CD14-positive monocyte (primary cell): ENCODE data around the gene STIM1. TPM values are rescaled to one million over a fixed set of nuclear protein-coding genes. Genes with fewer than 3 reads are reported as not detected.

Experiments used
- DNase-seq, 3 donors: peaks; one replicate each; pipeline ENCODE4 v3.0.0-alpha.2; 2011 to 2022
- H2AFZ ChIP-seq: 2 replicates; pipeline ENCODE4 v1.6.0; 2012; ENCODE audit warnings: mild to moderate bottlenecking, low read depth, low read length, inconsistent platforms; ENCODE audit not compliant: insufficient read depth, poor library complexity, severe bottlenecking
- H3K27ac ChIP-seq, 2 donors: 1 replicate in 1 of 2; 2 replicates in 1 of 2; pipeline ENCODE4 v1.5.1; 2012 to 2013; ENCODE audit warnings: low read length in 2 of 2, control low read depth in 1 of 2, inconsistent platforms in 1 of 2, low read depth in 1 of 2, mild to moderate bottlenecking in 1 of 2
- H3K27me3 ChIP-seq, 2 donors: one replicate each; pipeline versions ENCODE4 v1.6.0 to v1.6.1; 2011 to 2013; ENCODE audit warnings: low read length in 2 of 2; ENCODE audit not compliant: control insufficient read depth in 2 of 2, insufficient read depth in 2 of 2
- H3K36me3 ChIP-seq, 2 donors: replicated peaks in 1 of 2; 1 replicate in 1 of 2; 2 replicates in 1 of 2; pipeline versions ENCODE4 v1.5.1 to v1.6.1; 2012 to 2013; ENCODE audit warnings: low read length in 2 of 2, control low read depth in 1 of 2, inconsistent platforms in 1 of 2, mild to moderate bottlenecking in 1 of 2; ENCODE audit not compliant: insufficient read depth in 2 of 2, control insufficient read depth in 1 of 2
- H3K4me1 ChIP-seq, 2 donors: 1 replicate in 1 of 2; 2 replicates in 1 of 2; pipeline versions ENCODE4 v1.5.1 to v1.6.1; 2012 to 2013; ENCODE audit warnings: low read length in 2 of 2, control low read depth in 1 of 2, inconsistent platforms in 1 of 2, mild to moderate bottlenecking in 1 of 2, moderate library complexity in 1 of 2; ENCODE audit not compliant: insufficient read depth in 2 of 2, control insufficient read depth in 1 of 2
- H3K4me2 ChIP-seq: replicated peaks from 2 replicates; pipeline ENCODE3; 2012; ENCODE audit warnings: low read length, moderate library complexity, mild to moderate bottlenecking; ENCODE audit not compliant: poor library complexity, severe bottlenecking; ENCODE audit errors: extremely low read depth
- H3K4me3 ChIP-seq, 3 experiments: fragments of 200-600 bp in 1 of 3; sonication (generic) in 1 of 3; replicated peaks in 1 of 3; 1 replicate in 2 of 3; 2 replicates in 1 of 3; pipeline ENCODE4 v1.5.1; 2011 to 2013; ENCODE audit warnings: low read length in 3 of 3, mild to moderate bottlenecking in 3 of 3, control low read depth in 2 of 3, low read depth in 2 of 3, inconsistent platforms in 1 of 3, moderate library complexity in 1 of 3
- H3K79me2 ChIP-seq: 2 replicates; pipeline ENCODE4 v1.6.0; 2012; ENCODE audit warnings: mild to moderate bottlenecking, control low read depth, inconsistent platforms, low read length, moderate library complexity; ENCODE audit not compliant: insufficient read depth
- H3K9ac ChIP-seq: 2 replicates; pipeline ENCODE4 v1.6.0; 2017; ENCODE audit warnings: low read length, mild to moderate bottlenecking; ENCODE audit not compliant: insufficient read depth, poor library complexity, severe bottlenecking
- H3K9me3 ChIP-seq, 2 donors: replicated peaks in 1 of 2; 1 replicate in 1 of 2; 2 replicates in 1 of 2; pipeline versions ENCODE4 v1.5.1 to v1.6.1; 2012 to 2013; ENCODE audit warnings: low read length in 2 of 2, control low read depth in 1 of 2; ENCODE audit not compliant: control insufficient read depth in 1 of 2, insufficient read depth in 1 of 2
- H4K20me1 ChIP-seq: 2 replicates; pipeline ENCODE4 v1.6.0; 2012; ENCODE audit warnings: mild to moderate bottlenecking, low read length, control low read depth, moderate library complexity; ENCODE audit not compliant: insufficient read depth
- H3K27ac Mint-ChIP-seq, 7 donors: one replicate each; pipeline ENCODE4 v1.8.0; 2020; ENCODE audit warnings: mild to moderate bottlenecking in 7 of 7, mixed read lengths in 7 of 7, moderate library complexity in 6 of 7, inconsistent platforms in 2 of 7
- H3K27me3 Mint-ChIP-seq, 3 donors: one replicate each; pipeline ENCODE4 v1.8.0; 2021 to 2022; ENCODE audit warnings: low read depth in 3 of 3, mild to moderate bottlenecking in 3 of 3, mixed read lengths in 3 of 3, moderate library complexity in 3 of 3, inconsistent platforms in 1 of 3
- H3K36me3 Mint-ChIP-seq, 2 donors: one replicate each; pipeline ENCODE4 v1.8.0; 2020; ENCODE audit warnings: mixed read lengths in 2 of 2, inconsistent platforms in 1 of 2, mild to moderate bottlenecking in 1 of 2
- H3K4me1 Mint-ChIP-seq: one replicate; pipeline ENCODE4 v1.8.0; 2020; ENCODE audit warnings: mild to moderate bottlenecking, mixed read lengths
- H3K4me3 Mint-ChIP-seq, 2 donors: one replicate each; pipeline ENCODE4 v1.8.0; 2020; ENCODE audit warnings: mild to moderate bottlenecking in 2 of 2, mixed read lengths in 2 of 2, moderate library complexity in 1 of 2
- H3K9me3 Mint-ChIP-seq, 7 donors: one replicate each; pipeline ENCODE4 v1.8.0; 2020 to 2022; ENCODE audit warnings: mixed read lengths in 7 of 7, mild to moderate bottlenecking in 6 of 7, moderate library complexity in 6 of 7, inconsistent platforms in 2 of 7
- WGBS: methylation state at CpG from one replicate; pipeline ENCODE4 v1.1.5; 2013; ENCODE audit warnings: missing lambda C conversion rate; ENCODE audit not compliant: insufficient coverage; 5-methylcytosine and 5-hydroxymethylcytosine counted together
- intact Hi-C, 2 donors: fragments of 100-400 bp; cut with micrococcal nuclease; formaldehyde crosslinking; loops; one replicate each; pipeline versions ENCODE4 v1.15.0 to v1.15.1; 2023
- polyA plus RNA-seq, 3 donors: library from polyadenylated mRNA; depleted of rRNA in 1 of 3; unstranded in 2 of 3; stranded (reverse) in 1 of 3; fragments of 300-500 nt in 2 of 3; fragments of >200 nt in 1 of 3; fragmentation: Illumina TruSeq in 2 of 3; gene quantifications; 1 replicate in 2 of 3; 2 replicates in 1 of 3; pipeline ENCODE4 v1.2.3, GENCODE V29; 2012 to 2021
- TF ChIP-seq, protein P1 (sequence below): fragments of 200-600 bp; IDR thresholded peaks from one replicate; pipeline ENCODE4 v1.8.0; 2022; ENCODE audit warnings: antibody characterized with exemption, mild to moderate bottlenecking

The STIM1 gene
- polyA plus RNA-seq, 3 donors, result 14.0 to 68.6 (median 21.0) TPM

DNA sequence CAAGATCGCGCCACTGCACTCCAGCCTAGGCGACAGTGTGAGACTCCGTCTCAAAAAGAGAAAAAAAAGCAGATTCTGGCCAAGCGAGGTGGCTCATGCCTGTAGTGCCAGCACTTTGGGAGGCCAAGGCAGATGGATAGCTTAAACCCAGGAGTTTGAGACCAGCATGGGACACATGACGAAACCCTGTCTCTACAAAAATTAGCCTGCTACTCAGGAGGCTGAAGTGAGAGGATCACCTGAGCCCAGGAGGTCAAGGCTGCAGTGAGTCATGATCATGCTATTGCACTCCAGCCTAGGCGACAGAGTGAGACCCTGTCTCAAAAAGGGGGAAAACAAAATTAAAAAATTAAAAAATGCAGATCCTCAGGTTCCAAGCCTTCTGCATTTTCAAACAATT is 33.2 kb upstream of the STIM1 start:
- Histone ChIP-seq H3K79me2 (peaks cover 31% of the 10 kb centered on the region), H3K4me1 (peaks cover 19 to 30% of the 10 kb centered on the region in 2 donors), H4K20me1 (peaks cover 34% of the 10 kb centered on the region), H3K4me3 (no peak overlapping the region), H3K9ac (no peak overlapping the region), H3K36me3 (peaks cover 21 to 23% of the 10 kb centered on the region in 2 donors), H3K9me3 (no peaks in the 10 kb centered on the region), H3K27ac (no peak overlapping the region), H3K27me3 (no peaks in the 10 kb centered on the region), H3K4me2 (no peak overlapping the region), H2AFZ (no peak overlapping the region)
- TF ChIP-seq, protein P1, sequence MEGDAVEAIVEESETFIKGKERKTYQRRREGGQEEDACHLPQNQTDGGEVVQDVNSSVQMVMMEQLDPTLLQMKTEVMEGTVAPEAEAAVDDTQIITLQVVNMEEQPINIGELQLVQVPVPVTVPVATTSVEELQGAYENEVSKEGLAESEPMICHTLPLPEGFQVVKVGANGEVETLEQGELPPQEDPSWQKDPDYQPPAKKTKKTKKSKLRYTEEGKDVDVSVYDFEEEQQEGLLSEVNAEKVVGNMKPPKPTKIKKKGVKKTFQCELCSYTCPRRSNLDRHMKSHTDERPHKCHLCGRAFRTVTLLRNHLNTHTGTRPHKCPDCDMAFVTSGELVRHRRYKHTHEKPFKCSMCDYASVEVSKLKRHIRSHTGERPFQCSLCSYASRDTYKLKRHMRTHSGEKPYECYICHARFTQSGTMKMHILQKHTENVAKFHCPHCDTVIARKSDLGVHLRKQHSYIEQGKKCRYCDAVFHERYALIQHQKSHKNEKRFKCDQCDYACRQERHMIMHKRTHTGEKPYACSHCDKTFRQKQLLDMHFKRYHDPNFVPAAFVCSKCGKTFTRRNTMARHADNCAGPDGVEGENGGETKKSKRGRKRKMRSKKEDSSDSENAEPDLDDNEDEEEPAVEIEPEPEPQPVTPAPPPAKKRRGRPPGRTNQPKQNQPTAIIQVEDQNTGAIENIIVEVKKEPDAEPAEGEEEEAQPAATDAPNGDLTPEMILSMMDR, result no peak
- H3K36me3 Mint-ChIP-seq, result peaks cover 22 to 28% of the 10 kb centered on the region in 2 donors
- peaks cover 0 to 3% (median 0%) of the 10 kb centered on the region in 7 donors for H3K9me3 Mint-ChIP-seq
- DNase-seq, result no peak
- 98% methylated on average over 6 of the region's 7 CpGs for WGBS
- no peak overlapping the region for H3K27ac Mint-ChIP-seq
- intact Hi-C loops, result no loop called here
- H3K4me1 Mint-ChIP-seq, result peaks cover 40% of the 10 kb centered on the region
- no peak overlapping the region for H3K4me3 Mint-ChIP-seq
- no peaks in the 10 kb centered on the region for H3K27me3 Mint-ChIP-seq

DNA sequence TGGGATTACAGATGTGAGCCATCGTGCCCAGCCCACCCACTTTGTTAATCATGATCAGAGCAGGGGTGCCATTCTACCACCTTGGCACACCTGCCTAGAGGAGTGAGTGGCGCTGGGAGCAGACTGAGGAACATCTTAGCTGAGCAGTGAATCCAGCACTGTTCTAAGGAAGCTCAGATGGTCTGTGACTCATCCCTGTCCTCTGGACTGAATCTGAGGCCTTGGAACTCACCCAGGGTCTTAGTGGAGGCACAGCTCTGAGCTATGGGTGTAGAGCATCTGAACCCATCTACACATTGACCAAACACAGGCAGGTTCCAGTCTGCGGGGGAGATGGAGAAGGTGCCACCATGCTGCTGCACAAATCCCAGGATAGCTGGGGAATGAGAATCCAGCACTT is 32.2 kb upstream of the STIM1 start:
- no peak overlapping the region for H3K9ac ChIP-seq
- H3K79me2 ChIP-seq, result peaks cover 41% of the 10 kb centered on the region
- H3K4me1 ChIP-seq, result peaks cover 23 to 37% of the 10 kb centered on the region in 2 donors
- peaks cover 0 to 3% (median 0%) of the 10 kb centered on the region in 7 donors for H3K9me3 Mint-ChIP-seq
- peaks cover 30 to 37% of the 10 kb centered on the region in 2 donors for H3K36me3 Mint-ChIP-seq
- H3K4me3 Mint-ChIP-seq, result no peak overlapping the region
- no peak overlapping the region for H3K27ac ChIP-seq
- H3K27ac Mint-ChIP-seq, result peak overlapping the region in 3 of 7 donors; percentile 21 to 87 (median 50)
- no peak overlapping the region for H3K4me2 ChIP-seq
- H3K27me3 Mint-ChIP-seq, result no peaks in the 10 kb centered on the region
- TF ChIP-seq, protein P1, result no peak
- DNase-seq, result peak in 2 of 3 donors; percentile 22 to 42
- H3K9me3 ChIP-seq, result no peaks in the 10 kb centered on the region
- no peaks in the 10 kb centered on the region for H3K27me3 ChIP-seq
- intact Hi-C loops, result no loop called here
- WGBS, result 92% methylated on average over 2 of the region's 3 CpGs
- no peak overlapping the region for H3K4me3 ChIP-seq
- peaks cover 41% of the 10 kb centered on the region for H3K4me1 Mint-ChIP-seq
- peaks cover 44% of the 10 kb centered on the region for H4K20me1 ChIP-seq
- H3K36me3 ChIP-seq, result peaks cover 31 to 33% of the 10 kb centered on the region in 2 donors
- H2AFZ ChIP-seq, result no peak overlapping the region
